ENCODE results near the gene GSS. TPM values are rescaled to one million over a fixed set of nuclear protein-coding genes. Genes with fewer than 3 reads are reported as not detected.
"Not testable (repeated sequence)": the region's sequence is repeated elsewhere in the genome, so short reads cannot be mapped to it uniquely, and the experiment has no call there.

The GSS gene
- total RNA-seq, 1 donor from 2014 or later: 64.1 TPM

DNA sequence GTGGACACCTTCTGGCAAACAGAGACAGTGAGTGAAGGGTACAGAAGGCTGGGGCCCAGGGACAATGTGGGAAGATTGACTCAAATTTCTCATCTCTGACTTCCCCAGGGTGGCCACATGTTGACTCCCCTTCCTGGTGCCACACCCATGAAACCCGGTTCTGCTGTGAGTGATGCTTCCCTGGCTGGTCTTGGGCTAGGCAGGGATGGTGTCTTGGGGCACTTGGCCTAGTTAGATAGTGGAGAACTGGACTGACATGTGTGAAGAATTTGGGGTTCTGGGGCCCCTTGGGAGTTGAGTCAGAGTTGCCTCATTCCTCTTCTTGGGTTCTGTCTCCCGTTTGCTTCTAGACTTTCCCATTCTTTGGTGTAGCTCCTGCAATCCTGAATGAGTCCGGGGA is 34.2 kb downstream of the GSS start:
- peaks cover 62% of the 10 kb centered on the region for H3K36me3 Mint-ChIP-seq (ENCODE audit: low read depth)
- DNase-seq (ENCODE audit: low spot score): no peak
- H3K27me3 Mint-ChIP-seq (ENCODE audit: insufficient read depth): no peaks in the 10 kb centered on the region

DNA sequence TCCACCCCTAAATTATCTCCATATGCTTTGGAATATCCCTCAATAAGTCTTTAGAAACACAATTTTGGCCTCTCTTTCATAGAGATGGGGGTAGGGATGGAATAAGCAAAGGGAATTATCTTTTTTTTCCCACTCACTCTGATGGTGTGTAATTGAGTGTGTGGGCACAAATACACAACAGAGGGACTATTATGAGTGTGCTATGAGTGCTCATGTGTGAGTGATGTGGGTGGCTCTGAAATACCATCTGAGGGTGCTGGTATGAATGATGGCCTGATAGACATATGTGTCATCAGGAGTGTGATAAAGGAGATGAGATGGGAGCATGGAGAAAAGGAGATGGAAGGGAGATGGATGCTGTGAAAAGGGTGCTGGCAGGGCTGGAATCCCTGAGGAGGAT is 35.6 kb downstream of the GSS start:
- intact Hi-C loops (cut with micrococcal nuclease): no loop called here
- Mint-ChIP-seq H3K36me3 (ENCODE audit: low read depth) (peaks cover 56% of the 10 kb centered on the region), H3K4me3 (no peak overlapping the region), H3K4me1 (ENCODE audit: low read depth) (peaks cover 57% of the 10 kb centered on the region), H3K27ac (peak overlapping the region; percentile 62), H3K9me3 (peaks cover 15% of the 10 kb centered on the region), H3K27me3 (ENCODE audit: insufficient read depth) (no peaks in the 10 kb centered on the region)
- DNase-seq (ENCODE audit: low spot score): no peak

More for the DNA sequence above, 34.2 kb downstream of the GSS start:
- peaks cover 48% of the 10 kb centered on the region for H3K4me1 Mint-ChIP-seq (ENCODE audit: low read depth)
- intact Hi-C loops (cut with micrococcal nuclease): no loop called here
- no peak overlapping the region for H3K27ac Mint-ChIP-seq
- H3K9me3 Mint-ChIP-seq: peaks cover 15% of the 10 kb centered on the region
- no peak overlapping the region for H3K4me3 Mint-ChIP-seq

DNA sequence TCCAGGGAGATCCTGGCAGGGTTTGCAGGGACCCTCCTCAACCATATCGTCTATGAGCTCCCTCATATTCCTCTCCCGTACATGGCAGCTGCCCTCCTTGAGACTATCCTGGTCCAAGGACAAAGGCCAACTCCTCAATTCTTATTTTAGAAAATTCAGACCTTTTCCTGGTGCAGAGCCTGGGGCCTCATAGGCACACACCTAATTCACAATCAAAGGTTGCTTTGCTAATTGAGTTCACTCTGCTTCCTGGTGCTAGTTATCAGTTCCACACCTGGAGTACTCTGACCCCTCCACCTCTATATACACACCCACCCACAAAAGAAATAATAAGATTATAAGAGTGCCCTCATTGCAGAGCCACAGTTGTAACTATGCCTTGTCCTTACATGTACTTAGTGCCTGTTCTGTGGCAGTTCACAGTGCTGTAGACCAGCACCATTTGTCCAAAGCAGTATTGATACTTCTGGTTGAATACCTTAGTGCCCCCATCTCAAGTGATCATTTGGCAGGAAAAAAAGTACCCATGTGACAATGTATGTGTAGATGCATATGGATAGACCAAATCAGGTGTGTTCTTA is 38.7 kb downstream of the GSS start:
- no peaks in the 10 kb centered on the region for H3K27me3 Mint-ChIP-seq (ENCODE audit: insufficient read depth)
- intact Hi-C loops (cut with micrococcal nuclease): no loop called here
- peaks cover 57% of the 10 kb centered on the region for H3K4me1 Mint-ChIP-seq (ENCODE audit: low read depth)
- H3K4me3 Mint-ChIP-seq: no peak overlapping the region
- no peak for DNase-seq (ENCODE audit: low spot score)
- no peak overlapping the region for H3K27ac Mint-ChIP-seq
- H3K36me3 Mint-ChIP-seq (ENCODE audit: low read depth): peaks cover 60% of the 10 kb centered on the region
- peaks cover 15% of the 10 kb centered on the region for H3K9me3 Mint-ChIP-seq

DNA sequence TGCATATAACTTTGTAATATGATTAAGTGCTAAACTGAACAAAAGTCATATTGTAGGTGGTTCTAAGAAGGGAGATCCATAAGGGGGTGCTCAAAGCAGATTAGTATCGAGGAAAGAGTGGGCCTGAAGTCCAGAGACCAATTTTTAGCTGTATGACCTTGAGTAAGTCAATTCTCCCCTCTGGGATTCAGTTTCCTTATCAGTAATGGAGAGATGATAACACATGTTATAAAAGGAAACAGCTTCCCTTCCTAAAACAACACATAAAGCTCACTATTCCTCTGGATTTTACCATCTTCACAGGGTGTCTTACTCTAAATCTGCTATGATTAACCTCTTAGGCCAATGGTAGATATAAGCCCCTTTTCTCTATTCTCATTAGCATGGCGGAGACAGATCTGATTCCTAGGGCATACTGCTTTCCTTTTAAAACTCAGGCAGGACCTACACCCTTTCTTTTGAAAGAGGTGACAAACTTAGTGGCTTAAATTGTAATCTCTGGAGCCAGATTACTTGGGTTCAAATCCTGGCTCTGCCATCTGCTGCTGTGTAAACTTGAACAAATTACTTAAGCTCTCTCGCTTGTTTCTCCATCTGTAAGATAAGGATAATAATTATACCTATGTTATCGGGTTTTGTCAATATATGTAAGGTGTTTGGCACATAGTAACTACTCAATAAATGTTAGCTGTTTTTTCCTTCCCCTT is 39.7 kb downstream of the GSS start:
- Mint-ChIP-seq H3K36me3 (ENCODE audit: low read depth) (peaks cover 54% of the 10 kb centered on the region), H3K4me3 (no peak overlapping the region), H3K4me1 (ENCODE audit: low read depth) (peaks cover 54% of the 10 kb centered on the region), H3K27ac (no peak overlapping the region), H3K27me3 (ENCODE audit: insufficient read depth) (no peaks in the 10 kb centered on the region), H3K9me3 (peaks cover 15% of the 10 kb centered on the region)
- intact Hi-C loops (cut with micrococcal nuclease): no loop called here
- no peak for DNase-seq (ENCODE audit: low spot score)

DNA sequence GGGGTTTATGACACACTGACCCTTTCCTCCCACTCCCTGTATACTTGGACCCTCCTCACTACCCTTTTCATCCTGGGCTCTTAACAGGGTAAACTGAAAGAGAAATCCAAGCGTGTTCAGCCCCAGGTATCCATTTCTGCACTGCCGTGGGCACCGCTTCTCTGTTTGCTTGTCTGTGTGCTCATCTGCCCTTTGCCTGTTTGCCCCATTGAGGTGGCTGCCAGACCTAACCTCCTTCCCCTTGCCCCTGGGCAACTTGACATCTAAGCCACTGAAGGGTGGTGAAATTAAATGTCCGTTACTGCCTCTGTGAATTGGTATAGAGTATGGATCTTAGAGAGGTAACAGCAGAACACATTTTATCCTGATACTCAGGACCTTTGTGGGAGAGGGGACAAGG is 40.5 kb downstream of the GSS start:
- intact Hi-C loops (cut with micrococcal nuclease): no loop called here
- H3K9me3 Mint-ChIP-seq: peaks cover 12% of the 10 kb centered on the region
- H3K4me1 Mint-ChIP-seq (ENCODE audit: low read depth): peaks cover 46% of the 10 kb centered on the region
- H3K4me3 Mint-ChIP-seq: no peak overlapping the region
- no peak for DNase-seq (ENCODE audit: low spot score)
- H3K27me3 Mint-ChIP-seq (ENCODE audit: insufficient read depth): no peaks in the 10 kb centered on the region
- H3K27ac Mint-ChIP-seq: no peak overlapping the region
- peaks cover 46% of the 10 kb centered on the region for H3K36me3 Mint-ChIP-seq (ENCODE audit: low read depth)

DNA sequence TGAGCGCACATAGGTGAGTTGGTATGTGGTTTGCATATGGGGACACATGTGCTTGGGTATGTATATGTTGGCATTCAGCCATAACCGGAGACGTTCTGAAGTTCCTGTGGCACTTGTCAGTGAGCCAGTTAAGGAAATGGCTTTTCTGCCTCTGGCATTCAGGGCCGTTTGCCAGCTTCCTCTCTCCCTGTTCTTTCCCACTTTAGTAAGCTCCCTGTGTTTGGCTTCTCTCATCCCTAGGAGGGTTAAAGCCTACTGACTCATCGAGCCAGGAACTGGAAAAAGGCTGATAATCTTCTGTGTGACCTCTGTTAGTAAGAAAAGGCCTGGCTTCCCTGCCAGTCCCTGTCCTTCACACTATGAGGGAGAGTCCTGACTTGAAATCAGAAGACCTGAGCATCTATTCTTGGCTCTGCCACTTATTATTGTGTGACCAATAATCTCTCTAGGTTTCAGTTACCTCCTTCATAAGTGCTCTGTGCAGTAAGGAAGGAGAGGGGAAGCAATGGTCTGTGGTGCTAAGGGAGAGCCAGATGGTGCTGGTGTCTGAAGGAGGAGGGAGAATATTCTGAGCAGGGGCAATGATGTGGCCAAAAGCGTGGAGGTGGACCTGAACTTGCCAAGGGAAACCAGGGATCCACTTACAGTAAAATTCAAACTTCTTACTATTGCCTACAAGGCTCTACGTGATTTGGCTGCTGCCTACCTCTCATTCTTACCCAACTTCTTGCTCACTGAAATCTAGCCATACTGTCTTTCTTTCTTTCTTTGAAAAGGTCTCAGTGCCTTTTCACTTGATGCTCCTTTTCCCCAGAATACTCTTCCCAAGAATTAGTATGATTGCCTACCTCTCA is 47.8 kb downstream of the GSS start:
- Mint-ChIP-seq H3K4me3 (no peak overlapping the region), H3K27ac (no peak overlapping the region)

DNA sequence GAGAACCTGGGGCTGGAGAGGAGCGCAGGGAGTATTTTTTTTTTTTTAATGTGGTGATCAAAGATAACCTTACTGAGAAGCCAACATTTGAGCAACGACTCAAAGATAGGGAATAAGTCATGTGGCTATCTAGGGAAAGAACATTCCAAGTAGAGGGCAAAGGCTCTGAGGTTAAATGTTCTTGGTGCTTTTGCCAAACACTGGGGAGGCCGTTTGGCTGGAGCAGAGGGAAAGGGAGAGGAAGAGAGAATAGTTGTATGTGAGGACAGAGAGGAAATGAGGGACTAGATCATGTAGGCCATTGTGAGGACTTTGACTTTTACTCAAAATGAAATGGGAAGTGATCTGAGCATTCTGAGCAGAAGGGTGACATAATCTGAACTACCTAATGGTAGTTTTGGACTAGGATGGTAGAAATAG is 51.4 kb downstream of the GSS start:
- no peak for DNase-seq (ENCODE audit: low spot score)
- Mint-ChIP-seq H3K27me3 (ENCODE audit: insufficient read depth) (no peaks in the 10 kb centered on the region), H3K9me3 (no peaks in the 10 kb centered on the region), H3K4me3 (no peak overlapping the region), H3K4me1 (ENCODE audit: low read depth) (peaks cover 34% of the 10 kb centered on the region), H3K27ac (peak overlapping the region; percentile 49), H3K36me3 (ENCODE audit: low read depth) (peaks cover 24% of the 10 kb centered on the region)
- intact Hi-C loops (cut with micrococcal nuclease): no loop called here

More for the DNA sequence above, 47.8 kb downstream of the GSS start:
- Mint-ChIP-seq H3K27me3 (ENCODE audit: insufficient read depth) (no peaks in the 10 kb centered on the region), H3K4me1 (ENCODE audit: low read depth) (peaks cover 23% of the 10 kb centered on the region), H3K9me3 (no peaks in the 10 kb centered on the region), H3K36me3 (ENCODE audit: low read depth) (peaks cover 18% of the 10 kb centered on the region)
- no peak for DNase-seq (ENCODE audit: low spot score)
- intact Hi-C loops (cut with micrococcal nuclease): no loop called here

DNA sequence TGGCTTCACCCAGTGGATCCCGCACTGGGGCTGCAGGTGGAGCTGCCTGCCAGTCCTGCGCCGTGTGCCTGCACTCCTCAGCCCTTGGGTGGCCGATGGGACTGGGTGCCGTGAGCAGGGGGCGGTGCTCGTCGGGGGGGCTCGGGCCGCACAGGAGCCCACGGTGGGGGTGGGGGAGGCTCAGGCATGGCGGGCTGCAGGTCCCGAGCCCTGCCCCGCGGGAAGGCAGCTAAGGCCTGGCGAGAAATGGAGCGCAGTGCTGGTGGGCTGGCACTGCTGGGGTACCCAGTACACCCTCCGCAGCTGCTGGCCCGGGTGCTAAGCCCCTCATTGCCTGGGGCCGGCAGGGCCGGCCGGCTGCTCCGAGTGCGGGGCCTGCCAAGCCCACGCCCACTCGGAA is 56.9 kb downstream of the GSS start:
- H3K27me3 Mint-ChIP-seq (ENCODE audit: insufficient read depth); H3K9me3 Mint-ChIP-seq; H3K4me3 Mint-ChIP-seq; DNase-seq (ENCODE audit: low spot score); H3K27ac Mint-ChIP-seq; intact Hi-C loops (cut with micrococcal nuclease): not testable (repeated sequence)
- H3K36me3 Mint-ChIP-seq (ENCODE audit: low read depth): peaks cover 38% of the 10 kb centered on the region
- peaks cover 27% of the 10 kb centered on the region for H3K4me1 Mint-ChIP-seq (ENCODE audit: low read depth)

DNA sequence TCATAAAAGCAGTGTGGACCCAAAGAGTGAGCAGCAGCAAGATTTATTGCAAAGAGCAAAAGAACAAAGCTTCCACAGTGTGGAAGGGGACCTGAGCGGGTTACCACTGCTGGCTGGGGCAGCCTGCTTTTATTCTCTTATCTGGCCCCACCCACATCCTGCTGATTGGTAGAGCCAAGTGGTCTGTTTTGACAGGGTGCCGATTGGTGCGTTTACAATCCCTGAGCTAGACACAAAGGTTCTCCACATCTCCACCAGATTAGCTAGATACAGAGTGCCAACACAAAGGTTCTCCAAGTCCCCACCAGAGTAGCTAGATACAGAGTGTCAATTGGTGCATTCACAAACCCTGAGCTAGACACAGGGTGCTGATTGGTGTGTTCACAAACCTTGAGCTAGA is 57.5 kb downstream of the GSS start:
- H3K9me3 Mint-ChIP-seq; intact Hi-C loops (cut with micrococcal nuclease); H3K4me3 Mint-ChIP-seq; H3K27ac Mint-ChIP-seq; H3K27me3 Mint-ChIP-seq (ENCODE audit: insufficient read depth); DNase-seq (ENCODE audit: low spot score): not testable (repeated sequence)
- Mint-ChIP-seq H3K36me3 (ENCODE audit: low read depth) (peaks cover 36% of the 10 kb centered on the region), H3K4me1 (ENCODE audit: low read depth) (peaks cover 24% of the 10 kb centered on the region)

DNA sequence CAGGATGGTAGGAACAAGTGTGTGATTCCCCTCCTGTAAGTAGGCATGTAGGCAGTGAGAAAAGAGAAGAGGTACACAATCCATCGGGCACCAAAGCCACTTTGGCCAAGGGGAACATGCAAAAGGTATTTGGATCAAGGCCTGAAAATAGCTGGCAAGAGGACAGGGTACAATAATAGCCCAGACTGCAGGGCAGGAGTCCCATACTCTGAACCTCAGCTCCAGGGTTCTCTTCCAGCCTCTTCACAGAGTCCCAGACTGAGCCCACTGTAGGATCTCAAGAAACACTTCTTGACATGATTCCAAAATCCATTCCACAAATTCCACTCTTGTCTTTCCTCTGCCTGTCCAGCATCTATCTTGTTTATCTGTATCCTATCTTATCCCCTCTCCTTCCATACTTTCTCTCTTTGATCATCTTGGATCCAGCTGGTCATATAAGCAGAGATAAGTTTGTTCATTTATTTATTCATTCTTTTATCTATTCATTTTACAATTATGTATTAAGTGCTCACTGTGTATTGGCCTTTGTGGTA is 59.5 kb downstream of the GSS start:
- H3K27me3 Mint-ChIP-seq (ENCODE audit: insufficient read depth): no peaks in the 10 kb centered on the region
- H3K27ac Mint-ChIP-seq: no peak overlapping the region
- peaks cover 35% of the 10 kb centered on the region for H3K4me1 Mint-ChIP-seq (ENCODE audit: low read depth)

DNA sequence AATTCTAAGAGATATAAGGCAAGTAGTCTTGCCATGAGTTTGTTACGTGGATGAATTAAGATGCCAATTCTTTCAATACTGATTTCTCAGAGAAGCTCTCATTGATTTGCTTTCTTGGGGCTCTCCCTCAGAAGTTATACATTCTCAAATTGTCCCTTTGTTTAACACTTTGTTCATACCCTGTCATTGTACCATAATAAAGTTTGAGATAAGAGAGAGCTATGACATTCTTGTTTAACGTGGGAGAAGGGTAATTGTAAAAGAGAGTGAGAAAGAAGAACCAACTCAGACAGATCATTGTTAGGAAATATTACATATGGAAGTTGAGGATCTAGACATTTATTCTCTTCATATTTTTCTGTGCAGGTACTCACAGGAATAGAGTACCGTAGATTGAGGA is 60.1 kb downstream of the GSS start:
- Mint-ChIP-seq H3K4me3 (no peak overlapping the region), H3K9me3 (no peaks in the 10 kb centered on the region), H3K4me1 (ENCODE audit: low read depth) (peaks cover 39% of the 10 kb centered on the region), H3K27ac (no peak overlapping the region), H3K36me3 (ENCODE audit: low read depth) (peaks cover 31% of the 10 kb centered on the region), H3K27me3 (ENCODE audit: insufficient read depth) (no peaks in the 10 kb centered on the region)
- DNase-seq (ENCODE audit: low spot score): no peak
- intact Hi-C loops (cut with micrococcal nuclease): no loop called here

More for the DNA sequence above, 59.5 kb downstream of the GSS start:
- Mint-ChIP-seq H3K9me3 (no peaks in the 10 kb centered on the region), H3K36me3 (ENCODE audit: low read depth) (peaks cover 32% of the 10 kb centered on the region), H3K4me3 (no peak overlapping the region)
- intact Hi-C loops (cut with micrococcal nuclease): no loop called here
- no peak for DNase-seq (ENCODE audit: low spot score)

DNA sequence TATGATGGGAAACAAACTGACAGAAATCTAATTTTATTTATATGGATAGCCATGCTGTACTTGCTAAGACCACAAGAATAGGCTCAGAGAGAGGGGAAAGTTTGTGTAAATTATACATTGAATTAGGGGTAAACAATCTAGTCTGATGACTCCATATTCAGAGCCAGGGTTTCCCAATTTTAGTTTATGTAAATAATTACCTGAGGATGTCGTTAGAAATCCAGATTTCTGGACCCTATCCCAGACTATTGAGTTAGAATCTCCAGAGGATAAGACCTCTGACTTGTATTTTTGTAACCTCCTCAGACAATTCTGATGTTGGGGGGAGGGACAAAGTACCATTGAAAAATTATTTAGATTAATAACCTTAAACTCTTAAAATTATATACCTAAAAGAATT is 60.9 kb downstream of the GSS start:
- DNase-seq (ENCODE audit: low spot score): no peak
- Mint-ChIP-seq H3K36me3 (ENCODE audit: low read depth) (peaks cover 30% of the 10 kb centered on the region), H3K9me3 (no peaks in the 10 kb centered on the region), H3K4me3 (no peak overlapping the region), H3K27ac (no peak overlapping the region), H3K27me3 (ENCODE audit: insufficient read depth) (no peaks in the 10 kb centered on the region), H3K4me1 (ENCODE audit: low read depth) (peaks cover 47% of the 10 kb centered on the region)
- intact Hi-C loops (cut with micrococcal nuclease): no loop called here

DNA sequence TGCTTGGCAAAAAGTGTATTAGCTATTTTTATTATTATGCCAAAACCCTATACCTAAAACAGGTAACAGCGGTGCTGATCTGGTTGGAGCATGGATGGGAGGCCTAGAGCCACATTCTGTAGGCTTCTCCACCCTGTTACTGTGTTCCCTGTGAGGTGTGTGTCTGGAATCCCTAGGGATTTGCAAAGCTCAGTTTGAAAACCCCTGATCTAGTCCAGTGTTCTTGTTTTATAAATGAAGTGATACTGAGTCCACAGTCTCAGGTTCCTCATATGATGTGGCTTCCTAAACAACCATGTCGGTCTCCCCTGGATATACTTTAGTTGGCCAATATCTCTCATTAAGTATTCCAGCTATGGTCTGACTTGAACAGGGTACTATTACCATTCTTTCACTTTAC is 62.9 kb downstream of the GSS start:
- no peak for DNase-seq (ENCODE audit: low spot score)
- Mint-ChIP-seq H3K4me1 (ENCODE audit: low read depth) (peaks cover 59% of the 10 kb centered on the region), H3K9me3 (no peaks in the 10 kb centered on the region), H3K27me3 (ENCODE audit: insufficient read depth) (no peaks in the 10 kb centered on the region), H3K27ac (peak overlapping the region; percentile 71), H3K36me3 (ENCODE audit: low read depth) (peaks cover 32% of the 10 kb centered on the region), H3K4me3 (peak overlapping the region; percentile 21)
- intact Hi-C loops (cut with micrococcal nuclease): no loop called here
